Thymus (tissue), 11 donors: ENCODE data around the gene MAST3. TPM values are rescaled to one million over a fixed set of nuclear protein-coding genes. Genes with fewer than 3 reads are reported as not detected.
A peak's percentile ranks its signal among the peaks of the same experiment; 100 is the strongest.

ENCODE experiments used
- DNase-seq, 9 donors: peaks; one replicate each; pipeline ENCODE4 v3.0.0-alpha.2; 2013; ENCODE audit warnings: low spot score in 9 of 9, low read depth in 6 of 9, missing footprints in 1 of 9
- H3K27ac ChIP-seq, 2 donors: one replicate each; pipeline ENCODE4 v1.5.1; 2013; ENCODE audit warnings: control low read depth in 1 of 2, low read depth in 1 of 2, low read length in 1 of 2, mild to moderate bottlenecking in 1 of 2, moderate library complexity in 1 of 2
- H3K27me3 ChIP-seq, 2 donors: one replicate each; pipeline ENCODE4 v1.5.1; 2013; ENCODE audit warnings: low read length in 1 of 2; ENCODE audit not compliant: control insufficient read depth in 2 of 2, insufficient read depth in 1 of 2
- H3K36me3 ChIP-seq, 2 donors: one replicate each; pipeline ENCODE4 v1.5.1; 2013; ENCODE audit warnings: low read length in 1 of 2, mild to moderate bottlenecking in 1 of 2, moderate library complexity in 1 of 2; ENCODE audit not compliant: control insufficient read depth in 2 of 2, insufficient read depth in 2 of 2
- H3K4me1 ChIP-seq, 2 donors: one replicate each; pipeline ENCODE4 v1.5.1; 2013; ENCODE audit warnings: low read length in 2 of 2; ENCODE audit not compliant: control insufficient read depth in 2 of 2, insufficient read depth in 2 of 2
- H3K4me3 ChIP-seq, 2 donors: one replicate each; pipeline ENCODE4 v1.5.1; 2013; ENCODE audit warnings: low read length in 2 of 2, control low read depth in 1 of 2, mild to moderate bottlenecking in 1 of 2
- H3K9me3 ChIP-seq, 2 donors: one replicate each; pipeline ENCODE4 v1.5.1; 2013; ENCODE audit warnings: low read length in 1 of 2, mild to moderate bottlenecking in 1 of 2; ENCODE audit not compliant: control insufficient read depth in 2 of 2, insufficient read depth in 1 of 2
- WGBS: extraction: QIAGEN DNeasy Blood & Tissue Kit; methylation state at CpG from one replicate; pipeline ENCODE4 v1.1.7; 2013; 5-methylcytosine and 5-hydroxymethylcytosine counted together
- polyA plus RNA-seq: library from polyadenylated mRNA; stranded (reverse); fragments of 200-250 nt; gene quantifications from one replicate; pipeline ENCODE4 v1.2.3, GENCODE V29; 2013
- total RNA-seq: library from RNA; stranded (reverse); fragments of 120-200 nt; gene quantifications from one replicate; pipeline ENCODE4 v1.2.4, GENCODE V29; 2013
- donor health status: healthy.

MAST3 gene
- total and polyA plus RNA-seq, 2 donors = 2.0 to 8.9 TPM

DNA sequence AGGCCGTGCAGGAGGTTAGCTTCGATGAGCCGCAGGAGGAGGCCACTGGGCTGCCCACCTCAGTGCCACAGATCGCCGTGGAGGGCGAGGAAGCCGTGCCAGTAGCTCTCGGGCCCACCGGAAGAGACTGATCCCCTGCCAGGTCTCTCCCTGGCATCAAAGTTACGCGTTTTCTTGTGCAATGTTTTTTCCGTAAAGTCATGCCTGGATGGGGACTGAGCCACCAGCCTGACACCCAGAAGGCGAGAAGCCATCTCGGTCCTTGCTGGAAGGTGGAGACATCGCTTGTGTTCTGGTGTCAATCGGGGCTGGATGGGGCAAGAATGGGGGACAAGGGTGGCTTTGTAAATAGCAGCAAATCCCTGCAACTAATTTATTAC is 52.0 kb downstream of the MAST3 start:
- H3K27ac ChIP-seq = no peak overlapping the region
- peaks cover 13 to 25% of the 10 kb centered on the region in 2 donors for H3K4me1 ChIP-seq
- DNase-seq = no peak
- H3K36me3 ChIP-seq = peaks cover 23 to 31% of the 10 kb centered on the region in 2 donors
- H3K4me3 ChIP-seq = no peak overlapping the region
- peaks cover 0 to 1% of the 10 kb centered on the region in 2 donors for H3K9me3 ChIP-seq
- H3K27me3 ChIP-seq = no peaks in the 10 kb centered on the region
- WGBS = 92% methylated on average over 16 of the region's 16 CpGs

DNA sequence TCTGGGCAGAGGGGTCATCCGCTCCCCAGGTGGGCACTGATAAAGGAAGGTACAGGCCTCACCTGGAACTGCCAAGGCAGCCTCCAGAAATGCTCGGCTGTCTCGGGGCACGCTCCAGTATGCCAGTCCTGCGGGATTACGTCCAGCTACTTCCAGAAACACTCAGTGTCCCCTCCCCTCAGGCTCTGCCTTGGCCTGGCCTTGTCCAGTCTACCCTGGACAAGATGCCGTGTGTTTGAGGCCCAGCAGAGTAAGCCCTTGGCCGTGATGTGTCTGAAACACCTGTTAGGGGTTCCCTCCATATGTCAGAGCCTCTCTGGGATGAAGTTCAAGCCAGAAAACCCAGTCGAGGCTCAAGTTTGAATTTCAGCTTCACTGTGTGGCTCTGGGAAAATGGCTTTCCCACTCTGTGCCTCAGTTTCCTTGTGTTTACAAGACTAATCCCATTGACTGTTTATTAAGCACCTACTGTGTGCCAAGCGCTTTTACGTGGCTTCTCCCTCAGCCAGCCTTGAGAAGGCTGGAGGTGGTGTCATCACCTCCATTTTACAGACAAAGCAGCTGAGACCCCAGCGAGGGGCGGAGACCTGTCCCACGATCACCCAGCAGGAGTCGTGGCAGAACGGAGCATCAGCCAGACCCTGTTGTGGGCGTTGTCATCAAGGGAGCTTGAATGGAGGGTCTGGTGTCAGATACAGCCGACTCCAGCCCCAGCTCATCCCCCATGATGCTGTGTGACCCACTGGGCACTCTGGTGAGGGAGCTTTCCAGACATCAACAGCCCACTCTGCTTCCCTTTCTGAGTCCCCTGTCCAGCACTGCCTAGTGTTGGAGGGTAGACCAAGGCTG is 53.4 kb downstream of the MAST3 start:
- 97% methylated on average over 18 of the region's 18 CpGs for WGBS
- no peak for DNase-seq
- Histone ChIP-seq H3K9me3 (no peaks in the 10 kb centered on the region), H3K27ac (peak overlapping the region in 1 of 2 donors; percentile 99), H3K27me3 (no peaks in the 10 kb centered on the region), H3K36me3 (peaks cover 13 to 23% of the 10 kb centered on the region in 2 donors), H3K4me1 (peaks cover 13 to 25% of the 10 kb centered on the region in 2 donors), H3K4me3 (no peak overlapping the region)

DNA sequence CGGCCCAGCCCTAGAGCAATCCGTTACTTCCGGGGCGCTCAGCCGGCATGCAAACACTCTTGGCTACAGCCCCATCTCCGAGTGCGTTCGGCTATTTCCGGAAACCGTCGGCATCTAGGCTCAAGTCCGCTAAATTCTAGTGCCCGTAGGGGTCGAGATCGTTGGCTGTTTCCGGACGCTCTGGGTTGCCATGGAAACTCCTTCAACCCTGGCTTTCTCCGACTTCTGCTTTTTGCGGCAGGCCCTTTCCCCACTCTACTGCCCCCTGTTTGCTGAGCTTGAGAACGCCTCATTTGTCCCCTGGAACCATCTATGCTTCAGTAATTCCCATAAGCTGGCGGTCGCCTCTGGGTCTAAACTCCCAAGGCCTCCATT is 54.9 kb downstream of the MAST3 start:
- H3K4me1 ChIP-seq = peaks cover 13 to 33% of the 10 kb centered on the region in 2 donors
- H3K4me3 ChIP-seq = peak overlapping the region; percentile 50 to 79
- under 1% methylated on average over 22 of the region's 22 CpGs for WGBS
- DNase-seq = peak; percentile 97 to 100 (median 100)
- H3K27me3 ChIP-seq = no peaks in the 10 kb centered on the region
- H3K36me3 ChIP-seq = peaks cover 15 to 16% of the 10 kb centered on the region in 2 donors
- no peaks in the 10 kb centered on the region for H3K9me3 ChIP-seq
- H3K27ac ChIP-seq = peak overlapping the region; percentile 99

DNA sequence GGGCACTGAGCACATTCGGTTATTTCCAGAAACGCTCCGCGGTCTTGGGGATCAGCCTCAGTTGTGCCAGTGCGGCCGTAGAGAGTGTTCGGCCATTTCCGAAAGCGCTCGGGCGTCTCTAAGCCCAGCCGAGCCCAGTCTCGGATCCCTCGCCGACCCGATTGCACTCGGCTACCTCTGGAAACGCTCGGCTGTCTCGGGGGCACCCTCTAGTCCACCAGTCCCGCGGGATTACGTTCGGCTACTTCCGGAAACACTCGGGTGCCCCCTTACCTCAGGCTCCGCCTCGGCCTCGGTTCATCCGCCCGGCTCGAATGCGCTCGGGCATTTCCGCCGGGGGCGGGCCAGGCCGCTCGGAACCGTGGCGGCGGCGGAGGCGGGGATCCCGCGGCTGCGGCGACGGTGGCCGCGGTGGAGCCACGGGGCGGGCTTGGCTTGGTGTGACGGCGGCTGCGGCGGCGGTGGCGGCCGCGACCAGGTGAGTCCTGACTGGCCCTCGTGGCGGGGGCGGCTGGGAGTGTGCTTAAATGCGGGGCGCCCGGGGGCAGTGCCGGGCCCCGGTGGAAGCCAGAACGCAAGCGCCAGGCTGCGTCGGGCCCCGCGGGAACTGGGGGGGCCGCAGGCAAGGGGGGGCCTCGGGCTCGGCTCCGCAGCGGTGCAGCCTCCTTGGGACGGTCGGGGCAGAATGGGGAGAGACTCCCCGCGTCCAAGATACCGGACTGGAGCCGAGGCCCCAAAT is 55.4 kb downstream of the MAST3 start, which contains the start of gene PIK3R2:
Gene PIK3R2, plus strand, starts transcription at position 347 of the 739 bp plus-strand sequence. CDS start 2,717 bp downstream, outside the sequence.
- WGBS = under 1% methylated on average over 86 of the region's 86 CpGs
- peak within 1 kb of the TSS; percentile 99 for H3K27ac ChIP-seq
- peaks cover 13 to 34% of the 10 kb centered on the region in 2 donors for H3K4me1 ChIP-seq
- H3K4me3 ChIP-seq = peak within 1 kb of the TSS; percentile 71 to 79
- H3K36me3 ChIP-seq = peaks cover 12 to 20% of the 10 kb centered on the region in 2 donors
- peak; percentile 98 to 100 (median 100) for DNase-seq
- no peaks in the 10 kb centered on the region for H3K9me3 ChIP-seq
- no peaks in the 10 kb centered on the region for H3K27me3 ChIP-seq

DNA sequence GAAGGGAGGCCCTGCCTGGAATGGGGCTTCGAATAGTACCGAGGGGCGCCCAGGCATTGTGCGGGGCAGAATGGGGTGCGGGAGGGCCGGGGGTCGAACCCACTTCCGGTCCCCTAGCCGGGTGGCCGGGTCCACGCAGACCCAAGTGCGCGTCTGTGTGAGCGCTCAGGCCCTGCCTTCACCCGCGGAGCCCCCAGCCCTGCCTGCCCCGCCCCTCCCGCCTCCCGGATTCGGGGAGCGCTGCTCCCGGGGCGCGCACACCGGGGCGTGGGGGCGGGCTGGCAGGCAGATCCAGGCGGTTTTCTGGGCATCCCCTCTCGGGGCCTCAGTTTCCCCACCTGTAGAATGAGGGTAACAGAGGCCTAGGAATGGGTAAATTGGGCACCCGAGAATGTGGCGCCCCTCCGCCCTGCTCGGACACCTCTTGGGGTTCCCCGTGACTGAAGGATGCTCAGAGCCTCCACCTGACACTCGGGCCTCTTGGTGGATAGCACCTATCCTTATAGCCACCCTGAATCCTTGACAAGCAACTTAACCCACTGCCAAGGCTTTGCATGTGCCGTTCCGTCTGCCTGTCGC is 56.1 kb downstream of the MAST3 start:
- H3K4me1 ChIP-seq = peaks cover 13 to 34% of the 10 kb centered on the region in 2 donors

DNA sequence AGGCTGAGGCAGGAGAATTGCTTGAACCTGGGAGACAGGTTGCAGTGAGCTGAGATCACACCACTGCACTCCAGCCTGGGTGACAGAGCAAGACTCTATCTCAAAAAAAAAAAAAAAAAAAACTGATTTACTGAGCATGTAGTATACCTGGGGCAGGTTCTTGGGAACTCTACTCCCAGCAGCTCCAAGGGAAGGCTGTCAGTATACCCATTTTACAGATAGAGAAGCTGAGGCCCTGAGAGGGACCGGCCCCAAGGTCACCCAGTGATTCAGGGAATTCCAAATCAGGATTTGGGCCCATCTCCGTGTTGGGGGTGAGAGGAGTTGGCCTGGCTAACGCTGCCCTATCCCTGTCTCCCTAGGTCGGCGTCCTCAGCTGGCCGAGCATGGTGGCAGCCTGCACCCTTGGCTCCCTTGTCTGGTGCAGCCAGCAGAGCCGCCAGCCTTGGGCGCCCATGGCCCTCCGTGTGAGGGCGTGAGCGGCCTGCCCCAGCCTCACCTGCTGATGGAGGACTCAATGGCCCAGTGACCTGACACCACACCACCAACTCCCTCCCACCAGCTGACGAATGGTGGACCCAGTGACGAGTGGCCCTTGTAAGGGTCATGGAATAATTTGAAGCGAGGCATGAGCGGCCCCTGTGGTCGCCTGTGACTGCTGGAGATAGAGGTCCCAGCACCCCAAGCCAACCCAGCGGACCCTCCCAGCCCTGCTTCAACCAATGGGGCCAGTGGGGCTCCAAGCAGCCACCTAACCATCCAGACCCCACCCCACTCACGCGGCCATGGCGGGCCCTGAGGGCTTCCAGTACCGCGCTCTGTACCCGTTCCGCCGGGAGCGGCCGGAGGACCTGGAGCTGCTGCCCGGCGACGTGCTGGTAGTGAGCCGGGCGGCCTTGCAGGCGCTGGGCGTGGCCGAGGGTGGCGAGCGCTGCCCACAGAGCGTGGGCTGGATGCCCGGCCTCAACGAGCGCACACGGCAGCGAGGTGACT is 57.8 kb downstream of the MAST3 start:
- Histone ChIP-seq H3K4me1 (peaks cover 13 to 34% of the 10 kb centered on the region in 2 donors), H3K27ac (no peak overlapping the region)
- DNase-seq = no peak

More for the DNA sequence above, 56.1 kb downstream of the MAST3 start:
- Histone ChIP-seq H3K9me3 (no peaks in the 10 kb centered on the region), H3K27me3 (no peaks in the 10 kb centered on the region), H3K36me3 (peaks cover 10 to 20% of the 10 kb centered on the region in 2 donors), H3K27ac (peak overlapping the region in 1 of 2 donors; percentile 51), H3K4me3 (peak overlapping the region; percentile 71 to 79)
- WGBS = 5% methylated on average over 38 of the region's 38 CpGs
- DNase-seq = no peak

DNA sequence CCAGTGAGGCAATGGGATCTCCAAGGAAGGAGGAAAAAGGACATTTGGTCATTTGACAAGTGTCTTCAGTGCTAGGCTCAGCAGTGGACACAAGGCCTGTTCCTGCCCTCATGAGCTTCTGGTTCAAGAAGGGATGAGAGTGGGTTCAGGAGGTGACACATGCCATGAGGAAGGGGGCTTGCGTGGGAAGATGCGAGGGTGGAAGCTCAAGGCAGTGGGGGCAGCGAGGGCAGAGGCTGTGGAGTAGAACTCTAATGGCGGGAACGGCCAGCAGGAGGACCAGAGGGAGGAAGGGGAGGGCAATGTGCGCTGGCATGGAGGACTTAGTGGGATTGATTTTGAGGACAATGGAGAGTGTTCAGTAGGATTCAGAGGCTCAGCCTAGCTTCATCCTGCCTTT is 58.7 kb downstream of the MAST3 start:
- peaks cover 17 to 40% of the 10 kb centered on the region in 2 donors for H3K4me1 ChIP-seq
- H3K27me3 ChIP-seq = no peaks in the 10 kb centered on the region
- no peaks in the 10 kb centered on the region for H3K9me3 ChIP-seq
- WGBS = over 99% methylated on average over 5 of the region's 6 CpGs
- no peak overlapping the region for H3K4me3 ChIP-seq
- peaks cover 7 to 20% of the 10 kb centered on the region in 2 donors for H3K36me3 ChIP-seq
- H3K27ac ChIP-seq = peak overlapping the region in 1 of 2 donors; percentile 64
- DNase-seq = no peak

More for the DNA sequence above, 57.8 kb downstream of the MAST3 start:
- 98% methylated on average over 43 of the region's 43 CpGs for WGBS
- no peaks in the 10 kb centered on the region for H3K27me3 ChIP-seq
- H3K4me3 ChIP-seq = no peak overlapping the region
- no peaks in the 10 kb centered on the region for H3K9me3 ChIP-seq
- peaks cover 7 to 20% of the 10 kb centered on the region in 2 donors for H3K36me3 ChIP-seq

DNA sequence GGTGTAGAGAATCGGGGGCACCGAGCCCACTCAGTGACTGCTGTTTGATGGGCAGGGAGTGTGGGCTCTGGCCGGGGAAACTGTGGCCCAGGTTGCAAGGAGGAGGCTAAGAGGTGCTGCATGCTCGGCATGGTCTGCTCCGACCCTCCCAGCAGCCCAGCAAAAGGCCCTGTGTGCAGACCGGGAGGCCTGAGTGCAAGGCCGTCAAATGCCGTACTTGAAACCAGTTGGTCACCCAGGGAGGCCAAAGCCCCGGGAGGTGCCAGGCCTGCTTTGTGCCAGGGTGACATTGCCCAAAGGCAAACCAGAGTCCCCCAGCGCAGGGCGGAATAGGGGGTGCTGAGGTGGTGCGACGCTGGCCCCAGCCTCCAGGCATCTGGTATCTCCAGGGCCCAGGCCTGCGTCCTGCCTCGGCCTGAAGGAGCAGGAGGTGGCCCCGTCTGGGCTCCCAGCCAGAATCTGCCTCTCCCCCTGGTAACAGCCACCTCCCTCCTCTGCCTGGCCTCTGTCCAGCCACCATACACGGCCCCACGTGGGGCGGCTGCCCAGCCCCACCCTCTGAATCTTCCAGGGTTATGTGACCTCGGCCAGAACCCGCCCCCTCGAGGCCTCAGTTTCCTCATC is 59.4 kb downstream of the MAST3 start:
- Histone ChIP-seq H3K4me3 (no peak overlapping the region), H3K27me3 (no peaks in the 10 kb centered on the region), H3K27ac (peak overlapping the region; percentile 64 to 75), H3K4me1 (peaks cover 11 to 38% of the 10 kb centered on the region in 2 donors), H3K36me3 (peaks cover 12 to 22% of the 10 kb centered on the region in 2 donors), H3K9me3 (no peaks in the 10 kb centered on the region)
- DNase-seq = no peak
- 86% methylated on average over 22 of the region's 22 CpGs for WGBS
